Stromal cell of bone marrow (primary cell): Measurements from ENCODE around the gene DUSP16.
"Not testable (repeated sequence)": the region's sequence is repeated elsewhere in the genome, so short reads cannot be mapped to it uniquely, and the experiment has no call there.

Experiments
- DNase-seq: peaks from one replicate; pipeline ENCODE4 v3.0.0-alpha.2; 2012; ENCODE audit warnings: low read depth

Gene DUSP16

GRCh38 chr12:12520273-12520672 lies 42.4 kb downstream of the DUSP16 start:
- no peak for DNase-seq

DNA sequence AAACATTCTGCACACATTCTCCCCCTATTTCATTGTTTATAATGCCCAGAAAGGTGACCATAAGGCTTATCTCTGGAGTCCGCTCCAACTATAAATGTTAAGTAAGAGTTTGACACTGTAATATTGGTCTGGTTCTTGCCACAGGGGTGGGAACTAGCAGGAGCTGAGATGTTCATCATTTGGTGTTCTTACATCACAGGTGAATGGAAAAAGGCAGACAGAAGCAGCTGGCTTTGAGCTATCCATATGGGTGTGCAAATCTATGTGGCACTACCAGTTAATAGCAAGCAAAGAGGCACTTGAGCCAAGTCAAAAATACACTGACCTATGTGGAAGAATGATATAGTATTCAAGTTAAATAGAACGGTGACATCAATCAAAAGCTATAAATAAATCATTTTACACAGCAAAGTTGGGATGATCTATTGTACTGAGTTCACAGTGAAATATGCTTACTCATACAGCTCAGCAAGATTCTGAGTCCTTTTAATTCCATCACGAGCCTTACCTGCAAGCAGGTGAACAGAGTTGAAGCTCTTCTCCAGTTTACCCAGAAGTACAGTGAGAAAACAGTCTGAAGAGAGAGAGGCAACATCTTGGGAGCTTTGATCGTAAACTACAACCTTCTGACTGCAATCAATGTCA lies 43.2 kb downstream of the DUSP16 start:
- no peak for DNase-seq

GRCh38 chr12:12518919-12519318 lies 43.7 kb downstream of the DUSP16 start:
- DNase-seq = no peak

DNA sequence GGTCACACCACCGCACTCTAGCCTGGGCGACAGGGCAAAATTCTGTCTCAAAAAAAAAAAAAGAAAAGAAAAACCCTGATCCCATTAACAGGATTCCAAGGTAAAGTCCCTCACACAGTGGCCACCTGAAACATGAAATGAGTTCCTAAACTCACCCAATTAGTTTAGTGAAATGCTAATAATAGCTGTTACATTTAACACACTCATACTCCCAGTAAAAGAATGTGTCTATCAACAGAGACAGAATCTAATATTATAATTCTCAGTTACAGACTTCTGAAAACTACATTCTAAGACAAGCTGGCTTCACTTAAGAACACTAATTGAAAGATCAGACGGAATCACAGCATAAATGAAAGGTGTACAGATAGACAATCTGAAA lies 44.2 kb downstream of the DUSP16 start:
- no peak for DNase-seq

GRCh38 chr12:12513416-12514006 lies 49.2 kb downstream of the DUSP16 start:
- no peak for DNase-seq

DNA sequence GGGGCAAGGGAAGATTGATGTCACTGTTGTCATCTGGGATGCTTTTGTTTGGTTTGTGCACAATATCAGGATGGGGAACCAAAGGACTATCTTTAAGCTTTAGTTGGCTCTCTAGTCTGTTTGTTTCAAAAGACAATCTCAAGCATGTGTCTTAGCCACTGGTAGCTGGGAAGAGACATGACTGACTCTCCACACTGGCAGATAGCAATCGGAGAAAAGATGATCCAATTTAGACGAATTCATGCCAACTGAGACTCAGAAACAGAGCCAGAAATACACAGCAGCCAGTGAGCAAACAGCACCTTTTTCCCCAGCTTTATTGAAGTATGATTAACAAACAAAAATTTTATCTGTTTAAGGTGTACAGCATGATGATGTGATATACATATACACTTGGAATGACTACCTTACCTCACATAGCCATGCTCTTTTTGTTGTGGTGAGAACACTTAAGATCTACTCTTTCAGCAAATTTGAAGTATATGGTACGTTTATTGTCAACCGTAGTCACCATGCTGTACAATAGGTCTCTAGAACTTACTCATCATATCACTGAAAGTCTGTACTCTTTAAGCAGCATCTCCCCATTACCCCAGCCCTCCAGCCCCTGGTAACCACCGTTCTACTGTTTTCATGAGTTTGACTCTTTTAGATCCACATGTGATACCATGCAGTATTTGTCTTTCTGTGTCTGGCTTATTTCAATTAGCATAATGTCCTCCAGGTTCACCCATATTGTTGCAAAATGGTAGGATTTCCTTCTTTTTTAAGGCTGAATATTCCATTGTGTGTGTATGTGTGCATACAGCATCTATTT lies 50.6 kb downstream of the DUSP16 start:
- no peak for DNase-seq

DNA sequence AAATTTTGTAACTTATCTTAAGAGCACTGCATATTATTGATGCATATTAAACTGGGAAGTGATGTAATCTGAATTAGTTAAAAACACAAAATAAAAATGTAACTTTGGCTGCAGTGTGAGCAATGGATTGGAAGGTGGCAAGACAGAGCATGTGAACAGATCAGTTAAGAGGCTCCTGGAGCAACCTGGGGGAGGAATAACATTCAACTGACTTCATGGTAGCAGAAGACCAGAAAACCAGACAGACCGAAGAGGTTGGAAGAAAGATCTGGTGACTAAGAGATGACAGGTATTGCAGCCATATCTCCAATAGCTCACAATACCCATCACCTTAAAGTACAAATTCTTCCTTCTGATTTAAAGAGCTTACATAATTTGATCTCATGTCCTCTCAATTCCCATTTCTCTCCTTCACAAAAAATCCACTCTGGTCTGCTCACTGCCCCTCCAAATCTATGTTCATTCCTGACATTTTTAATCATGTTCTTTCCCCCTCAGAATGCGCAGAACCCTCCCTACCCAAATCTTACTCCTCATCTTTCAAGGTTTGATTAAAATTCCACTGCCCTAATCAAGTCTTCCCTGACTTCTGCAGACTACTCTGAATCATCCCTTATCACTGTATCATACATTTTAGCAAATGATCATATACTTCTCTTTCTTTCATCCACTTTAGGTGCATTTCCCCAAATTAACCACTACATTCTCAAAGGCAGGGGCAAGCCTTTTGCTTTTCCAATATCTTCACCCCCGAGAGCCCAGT lies 51.5 kb downstream of the DUSP16 start:
- DNase-seq = no peak

- DNase-seq = no peak
These were observed 52.1 kb downstream of the DUSP16 start for GRCh38 chr12:12510551-12510950.

- peak; percentile 73 for DNase-seq
These were observed 52.5 kb downstream of the DUSP16 start for GRCh38 chr12:12510141-12510540.

- peak; percentile 46 for DNase-seq
These were observed 54.1 kb downstream of the DUSP16 start for GRCh38 chr12:12508612-12509011.

GRCh38 chr12:12507121-12507520 lies 55.5 kb downstream of the DUSP16 start:
- DNase-seq = no peak

- no peak for DNase-seq
These were observed 56.2 kb downstream of the DUSP16 start for GRCh38 chr12:12506496-12506890.

GRCh38 chr12:12505544-12506495 lies 56.8 kb downstream of the DUSP16 start:
- DNase-seq = peak; percentile 78

DNA sequence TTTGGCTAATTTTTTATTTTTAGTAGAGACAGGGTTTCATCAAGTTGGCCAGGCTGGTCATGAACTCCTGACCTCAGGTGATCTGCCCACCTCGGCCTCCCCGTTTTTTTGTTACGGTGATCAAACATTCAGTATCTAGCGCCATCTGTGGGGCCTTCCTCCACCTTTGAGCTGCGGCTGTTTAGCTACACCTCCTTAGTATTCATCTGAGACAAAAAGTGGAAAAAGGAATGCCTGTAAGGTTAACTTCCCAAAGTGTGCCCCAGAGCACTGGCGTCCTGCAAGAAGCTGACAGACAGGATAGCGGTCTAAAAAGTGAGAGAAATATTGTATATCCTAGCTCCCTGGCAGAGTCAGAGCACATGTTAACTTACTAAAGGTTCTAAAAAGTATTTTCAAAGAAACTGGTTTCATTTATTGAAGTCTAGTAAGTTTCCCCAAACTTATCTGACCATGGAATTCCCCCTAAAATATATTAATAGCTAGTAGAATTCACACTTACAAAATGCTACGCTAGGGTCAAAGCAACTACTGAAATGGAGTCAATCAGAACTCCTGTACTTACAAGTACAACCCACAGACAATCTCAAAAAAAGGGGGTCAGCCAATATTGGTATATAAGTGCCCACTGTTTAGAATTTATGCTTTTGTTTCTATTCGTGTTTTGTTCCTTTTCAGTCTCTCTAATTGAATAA lies 59.1 kb downstream of the DUSP16 start:
- no peak for DNase-seq

- no peak for DNase-seq
These were observed 59.9 kb downstream of the DUSP16 start for GRCh38 chr12:12502815-12503151.

GRCh38 chr12:12502130-12502814 lies 60.4 kb downstream of the DUSP16 start:
- DNase-seq = not testable (repeated sequence)

- no peak for DNase-seq
These were observed 61.5 kb downstream of the DUSP16 start for GRCh38 chr12:12501121-12501520.

GRCh38 chr12:12499909-12500604 lies 62.6 kb downstream of the DUSP16 start:
- no peak for DNase-seq

GRCh38 chr12:12498210-12498609 lies 64.5 kb downstream of the DUSP16 start:
- no peak for DNase-seq

DNA sequence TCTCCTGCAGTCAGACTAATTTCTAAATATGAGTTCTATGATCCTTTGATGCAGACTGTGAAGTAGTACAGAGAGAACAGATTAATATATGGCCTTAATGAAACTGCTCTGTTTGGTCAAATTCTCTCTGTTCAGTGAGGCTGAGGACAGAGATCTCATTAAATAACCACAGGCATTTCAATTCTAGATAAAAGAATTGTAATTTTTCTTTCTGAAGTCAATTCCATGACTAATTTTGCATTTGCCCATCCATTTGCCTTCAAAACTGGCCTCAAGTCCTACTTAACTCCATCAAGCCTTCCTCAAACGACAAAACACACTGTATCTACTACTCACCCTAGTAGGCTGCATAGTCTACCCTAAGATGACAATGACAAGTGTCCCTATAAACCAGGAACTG lies 67.1 kb downstream of the DUSP16 start:
- no peak for DNase-seq
